Hepatocyte (in vitro differentiated cells): ENCODE results near the gene ARHGAP5. TPM values are rescaled to one million over a fixed set of nuclear protein-coding genes. Genes with fewer than 3 reads are reported as not detected.

Experiments
- DNase-seq: peaks from one replicate; pipeline ENCODE4 v3.0.0-alpha.2; 2016; ENCODE audit warnings: low spot score
- H2AFZ ChIP-seq: fragments of 200-600 bp; sonication (generic); 2 replicates; pipeline ENCODE4 v1.6.0; 2016; ENCODE audit warnings: antibody characterized with exemption, mild to moderate bottlenecking
- H3K27ac ChIP-seq: fragments of 200-600 bp; sonication (generic); 2 replicates; pipeline ENCODE4 v1.5.1; 2016; ENCODE audit warnings: mild to moderate bottlenecking
- H3K27me3 ChIP-seq: fragments of 200-600 bp; sonication (generic); 2 replicates; pipeline ENCODE4 v1.6.1; 2016
- H3K36me3 ChIP-seq: fragments of 200-600 bp; sonication (generic); replicated peaks from 2 replicates; pipeline ENCODE4 v1.5.1; 2016; ENCODE audit warnings: low read depth; ENCODE audit not compliant: insufficient read depth
- H3K4me1 ChIP-seq: fragments of 200-600 bp; sonication (generic); 2 replicates; pipeline ENCODE4 v1.5.1; 2016; ENCODE audit warnings: mild to moderate bottlenecking, moderate library complexity; ENCODE audit not compliant: insufficient read depth
- H3K4me2 ChIP-seq: fragments of 200-600 bp; sonication (generic); 2 replicates; pipeline ENCODE4 v1.6.0; 2016
- H3K4me3 ChIP-seq: fragments of 200-600 bp; sonication (generic); 2 replicates; pipeline ENCODE4 v1.5.1; 2016; ENCODE audit warnings: mild to moderate bottlenecking
- H3K79me2 ChIP-seq: fragments of 200-600 bp; sonication (generic); 2 replicates; pipeline ENCODE4 v1.6.0; 2017; ENCODE audit warnings: mild to moderate bottlenecking
- H3K9me2 ChIP-seq: fragments of 200-600 bp; sonication (generic); replicated peaks from 2 replicates; pipeline ENCODE4 v1.6.0; 2017; ENCODE audit warnings: mild to moderate bottlenecking; ENCODE audit not compliant: insufficient read depth
- H3K9me3 ChIP-seq: fragments of 200-600 bp; sonication (generic); 2 replicates; pipeline ENCODE4 v1.5.1; 2016; ENCODE audit warnings: low read depth, mild to moderate bottlenecking
- H4K20me1 ChIP-seq: fragments of 200-600 bp; sonication (generic); 2 replicates; pipeline ENCODE4 v1.6.0; 2016; ENCODE audit warnings: mild to moderate bottlenecking; ENCODE audit not compliant: insufficient read depth, poor library complexity, severe bottlenecking
- CTCF ChIP-seq: fragments of 200-600 bp; sonication (generic); IDR thresholded peaks from 2 replicates; pipeline ENCODE4 v1.5.1; 2016; ENCODE audit warnings: antibody characterized with exemption, mild to moderate bottlenecking; ENCODE audit not compliant: poor library complexity
- EZH2 ChIP-seq: fragments of 200-600 bp; sonication (generic); IDR thresholded peaks from 2 replicates; pipeline ENCODE4 v1.6.1; 2016; ENCODE audit warnings: antibody characterized with exemption, mild to moderate bottlenecking, borderline replicate concordance
- EZH2phosphoT487 ChIP-seq: fragments of 200-600 bp; sonication (generic); IDR thresholded peaks from one replicate; pipeline ENCODE4 v1.6.1; 2018; ENCODE audit warnings: antibody characterized with exemption, mild to moderate bottlenecking, low read depth, moderate library complexity; ENCODE audit not compliant: unreplicated experiment, severe bottlenecking
- WGBS: methylation state at CpG from one replicate; pipeline ENCODE4 v1.1.6; 2016; ENCODE audit warnings: low lambda C conversion rate; ENCODE audit errors: missing lambda C conversion rate; 5-methylcytosine and 5-hydroxymethylcytosine counted together
- polyA plus RNA-seq: library from polyadenylated mRNA; unstranded; fragments of >200 nt; fragmentation: Nextera tagmentation; extraction: Ambion mirVana; gene quantifications from 2 replicates; pipeline ENCODE4 v1.2.1, GENCODE V29; 2016
- total RNA-seq: library from RNA; depleted of rRNA; stranded (reverse); fragments of >200 nt; gene quantifications from 2 replicates; pipeline ENCODE4 v1.2.3, GENCODE V29; 2014

The ARHGAP5 gene
- total and polyA plus RNA-seq, 2 experiments from 2014 or later: 16.5 to 144 TPM

GRCh38 chr14:32193532-32193931, 116.4 kb downstream of the ARHGAP5 start:
- no peaks in the 10 kb centered on the region for H4K20me1 ChIP-seq
- H2AFZ ChIP-seq: no peak overlapping the region

GRCh38 chr14:32195636-32196035, 118.5 kb downstream of the ARHGAP5 start:
- Histone ChIP-seq H3K27ac (no peak overlapping the region), H4K20me1 (no peaks in the 10 kb centered on the region), H3K79me2 (no peaks in the 10 kb centered on the region), H3K4me1 (no peaks in the 10 kb centered on the region), H3K4me3 (no peak overlapping the region), H2AFZ (no peak overlapping the region), H3K9me3 (no peaks in the 10 kb centered on the region), H3K27me3 (no peaks in the 10 kb centered on the region), H3K36me3 (no peaks in the 10 kb centered on the region), H3K4me2 (no peak overlapping the region), H3K9me2 (no peaks in the 10 kb centered on the region)
- WGBS: 79% methylated on average over 1 of the region's 1 CpG
- DNase-seq: no peak
- no peak for TF ChIP-seq CTCF
- TF ChIP-seq EZH2: no peak
- no peak for TF ChIP-seq EZH2phosphoT487

More at GRCh38 chr14:32193532-32193931, 116.4 kb downstream of the ARHGAP5 start:
- no peak overlapping the region for H3K4me3 ChIP-seq
- no peak for DNase-seq
- H3K9me2 ChIP-seq: no peaks in the 10 kb centered on the region
- no peaks in the 10 kb centered on the region for H3K27me3 ChIP-seq
- H3K79me2 ChIP-seq: no peaks in the 10 kb centered on the region
- H3K36me3 ChIP-seq: no peaks in the 10 kb centered on the region
- H3K4me1 ChIP-seq: no peaks in the 10 kb centered on the region
- H3K4me2 ChIP-seq: no peak overlapping the region
- H3K27ac ChIP-seq: no peak overlapping the region
- 78% methylated on average over 2 of the region's 2 CpGs for WGBS
- TF ChIP-seq EZH2 (no peak), CTCF (no peak), EZH2phosphoT487 (no peak)
- H3K9me3 ChIP-seq: no peaks in the 10 kb centered on the region

- no peaks in the 10 kb centered on the region for H4K20me1 ChIP-seq
- no peak overlapping the region for H3K4me3 ChIP-seq
- no peak for DNase-seq
- 87% methylated on average over 1 of the region's 1 CpG for WGBS
- H3K4me2 ChIP-seq: no peak overlapping the region
- no peak for TF ChIP-seq EZH2phosphoT487
- no peak for TF ChIP-seq EZH2
- TF ChIP-seq CTCF: no peak
- H3K79me2 ChIP-seq: no peaks in the 10 kb centered on the region
- no peaks in the 10 kb centered on the region for H3K9me2 ChIP-seq
- H3K4me1 ChIP-seq: peaks cover 5% of the 10 kb centered on the region
- H3K27me3 ChIP-seq: no peaks in the 10 kb centered on the region
- no peak overlapping the region for H3K27ac ChIP-seq
- no peaks in the 10 kb centered on the region for H3K36me3 ChIP-seq
- no peak overlapping the region for H2AFZ ChIP-seq
- no peaks in the 10 kb centered on the region for H3K9me3 ChIP-seq
These were observed 120.8 kb downstream of the ARHGAP5 start for GRCh38 chr14:32197919-32198318.
